Upper lobe of left lung (tissue), 4 donors: ENCODE results near the gene RPS15A.
"Not testable (repeated sequence)": the region's sequence is repeated elsewhere in the genome, so short reads cannot be mapped to it uniquely, and the experiment has no call there.

Experiments
- CTCF ChIP-seq, 6 experiments: fragments of 450-650 bp in 4 of 6; fragments of 200-600 bp in 2 of 6; sonication (generic) in 2 of 6; IDR thresholded peaks; one replicate each; pipeline ENCODE4 v1.5.1; 2016 to 2019; ENCODE audit warnings: antibody characterized with exemption in 6 of 6
- EP300 ChIP-seq, 4 donors: sonication (generic); formaldehyde crosslinking; IDR thresholded peaks; one replicate each; pipeline ENCODE4 v1.5.1; 2017; ENCODE audit warnings: antibody characterized with exemption in 4 of 4, control low read depth in 2 of 4
- POLR2A ChIP-seq, 4 donors: fragments of 450-650 bp; IDR thresholded peaks; one replicate each; pipeline ENCODE4 v1.5.1; 2016 to 2017; ENCODE audit warnings: antibody characterized with exemption in 4 of 4, mild to moderate bottlenecking in 2 of 4
- POLR2AphosphoS5 ChIP-seq, 2 donors: sonication (generic); formaldehyde crosslinking; IDR thresholded peaks; one replicate each; pipeline ENCODE4 v1.5.1; 2017; ENCODE audit warnings: antibody characterized with exemption in 2 of 2

DNA sequence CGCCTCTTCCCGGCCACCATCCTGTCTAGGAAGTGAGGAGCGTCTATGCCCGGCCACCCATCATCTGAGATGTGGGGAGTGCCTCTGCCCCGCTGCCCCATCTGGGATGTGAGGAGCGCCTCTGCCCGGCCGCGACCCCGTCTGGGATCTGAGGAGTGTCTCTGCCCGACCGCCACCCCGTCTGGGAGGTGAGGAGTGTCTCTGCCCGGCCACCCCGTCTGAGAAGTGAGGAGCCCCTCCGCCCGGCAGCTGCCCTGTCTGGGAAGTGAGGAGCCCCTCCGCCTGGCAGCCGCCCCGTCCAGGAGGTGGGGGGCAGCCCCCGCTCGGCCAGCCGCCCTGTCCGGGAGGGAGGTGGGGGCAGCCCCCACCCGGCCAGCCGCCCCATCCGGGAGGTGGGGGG, 55.9 kb downstream of the RPS15A start:
- TF ChIP-seq POLR2A, CTCF, EP300, POLR2AphosphoS5 (IDR thresholded peaks at IDR 0.05): not testable (repeated sequence)
